SJCRH30 (cell line): ENCODE measurements around the gene CACNB2. TPM values are rescaled to one million over a fixed set of nuclear protein-coding genes. Genes with fewer than 3 reads are reported as not detected.

Experiments used
- DNase-seq, 2 experiments: peaks; one replicate each; pipeline ENCODE4 v3.0.0-alpha.2; 2015 to 2020
- H3K27ac ChIP-seq: fragments of 250-450 bp; sonication (Bioruptor Pico); 2 replicates; pipeline ENCODE4 v1.5.1; 2020; ENCODE audit warnings: mild to moderate bottlenecking, moderate library complexity
- H3K27me3 ChIP-seq: fragments of 250-450 bp; sonication (Bioruptor Pico); 2 replicates; pipeline ENCODE4 v1.5.1; 2020; ENCODE audit warnings: mild to moderate bottlenecking, moderate library complexity
- H3K36me3 ChIP-seq: fragments of 250-450 bp; sonication (Bioruptor Pico); 2 replicates; pipeline ENCODE4 v1.5.1; 2020; ENCODE audit warnings: mild to moderate bottlenecking, moderate library complexity
- H3K4me1 ChIP-seq: fragments of 250-450 bp; sonication (Bioruptor Pico); 2 replicates; pipeline ENCODE4 v1.5.1; 2020; ENCODE audit warnings: mild to moderate bottlenecking, moderate library complexity
- H3K4me3 ChIP-seq: fragments of 250-450 bp; sonication (Bioruptor Pico); 2 replicates; pipeline ENCODE4 v1.5.1; 2020; ENCODE audit warnings: mild to moderate bottlenecking, moderate library complexity
- H3K9me3 ChIP-seq: fragments of 250-450 bp; sonication (Bioruptor Pico); replicated peaks from 2 replicates; pipeline ENCODE4 v1.5.1; 2020; ENCODE audit warnings: mild to moderate bottlenecking, moderate library complexity
- total RNA-seq: library from RNA; depleted of rRNA; stranded (reverse); fragments of >200 nt; shearing (Covaris generic); gene quantifications from 2 replicates; pipeline ENCODE4 v1.2.3, GENCODE V29; 2014

CACNB2 gene
- total RNA-seq, 1 experiment from 2014 or later = 0.04 TPM

- Histone ChIP-seq H3K36me3 (no peaks in the 10 kb centered on the region), H3K27me3 (no peaks in the 10 kb centered on the region), H3K27ac (no peak overlapping the region), H3K9me3 (no peaks in the 10 kb centered on the region), H3K4me1 (no peaks in the 10 kb centered on the region), H3K4me3 (no peak overlapping the region)
- no peak for DNase-seq
Observed at GRCh38 chr10:18294633-18295032, 154.4 kb downstream of the CACNB2 start.

- Histone ChIP-seq H3K9me3 (no peaks in the 10 kb centered on the region), H3K36me3 (no peaks in the 10 kb centered on the region), H3K27me3 (no peaks in the 10 kb centered on the region), H3K4me1 (no peaks in the 10 kb centered on the region), H3K4me3 (no peak overlapping the region), H3K27ac (no peak overlapping the region)
- DNase-seq = no peak
Observed at GRCh38 chr10:18297659-18298058, 157.4 kb downstream of the CACNB2 start.

GRCh38 chr10:18298256-18298655, 158.0 kb downstream of the CACNB2 start:
- H3K27me3 ChIP-seq = no peaks in the 10 kb centered on the region
- H3K9me3 ChIP-seq = no peaks in the 10 kb centered on the region
- no peak overlapping the region for H3K4me3 ChIP-seq
- H3K36me3 ChIP-seq = no peaks in the 10 kb centered on the region
- H3K4me1 ChIP-seq = no peaks in the 10 kb centered on the region
- H3K27ac ChIP-seq = no peak overlapping the region
- no peak for DNase-seq

GRCh38 chr10:18303851-18304801, 163.9 kb downstream of the CACNB2 start:
- no peaks in the 10 kb centered on the region for H3K27me3 ChIP-seq
- H3K9me3 ChIP-seq = no peaks in the 10 kb centered on the region
- no peaks in the 10 kb centered on the region for H3K4me1 ChIP-seq
- H3K36me3 ChIP-seq = no peaks in the 10 kb centered on the region
- H3K27ac ChIP-seq = no peak overlapping the region
- DNase-seq = no peak
- H3K4me3 ChIP-seq = no peak overlapping the region

- Histone ChIP-seq H3K4me3 (no peak overlapping the region), H3K4me1 (no peaks in the 10 kb centered on the region), H3K9me3 (no peaks in the 10 kb centered on the region), H3K27ac (no peak overlapping the region), H3K36me3 (no peaks in the 10 kb centered on the region), H3K27me3 (no peaks in the 10 kb centered on the region)
- DNase-seq = no peak
Observed at GRCh38 chr10:18306031-18306430, 165.8 kb downstream of the CACNB2 start.

GRCh38 chr10:18308600-18308999, 168.4 kb downstream of the CACNB2 start:
- Histone ChIP-seq H3K27ac (no peak overlapping the region), H3K4me3 (no peak overlapping the region), H3K27me3 (no peaks in the 10 kb centered on the region), H3K9me3 (no peaks in the 10 kb centered on the region), H3K4me1 (no peaks in the 10 kb centered on the region), H3K36me3 (no peaks in the 10 kb centered on the region)
- DNase-seq = no peak

GRCh38 chr10:18310761-18311160, 170.5 kb downstream of the CACNB2 start:
- Histone ChIP-seq H3K27ac (no peak overlapping the region), H3K27me3 (no peaks in the 10 kb centered on the region), H3K36me3 (no peaks in the 10 kb centered on the region), H3K4me1 (no peaks in the 10 kb centered on the region), H3K9me3 (no peaks in the 10 kb centered on the region), H3K4me3 (no peak overlapping the region)
- no peak for DNase-seq

- no peaks in the 10 kb centered on the region for H3K27me3 ChIP-seq
- no peaks in the 10 kb centered on the region for H3K9me3 ChIP-seq
- no peaks in the 10 kb centered on the region for H3K4me1 ChIP-seq
- no peaks in the 10 kb centered on the region for H3K36me3 ChIP-seq
- DNase-seq = peak in 1 of 2 experiments; percentile 28
- no peak overlapping the region for H3K27ac ChIP-seq
- no peak overlapping the region for H3K4me3 ChIP-seq
Observed at GRCh38 chr10:18312374-18313139, 172.3 kb downstream of the CACNB2 start.

GRCh38 chr10:18313140-18313530, 172.9 kb downstream of the CACNB2 start:
- H3K9me3 ChIP-seq = no peaks in the 10 kb centered on the region
- DNase-seq = no peak
- no peak overlapping the region for H3K4me3 ChIP-seq
- H3K27ac ChIP-seq = no peak overlapping the region
- no peaks in the 10 kb centered on the region for H3K27me3 ChIP-seq
- H3K4me1 ChIP-seq = no peaks in the 10 kb centered on the region
- H3K36me3 ChIP-seq = no peaks in the 10 kb centered on the region

GRCh38 chr10:18313626-18314025, 173.4 kb downstream of the CACNB2 start:
- Histone ChIP-seq H3K36me3 (no peaks in the 10 kb centered on the region), H3K4me1 (no peaks in the 10 kb centered on the region), H3K9me3 (no peaks in the 10 kb centered on the region), H3K4me3 (no peak overlapping the region), H3K27me3 (no peaks in the 10 kb centered on the region), H3K27ac (no peak overlapping the region)
- DNase-seq = no peak

- H3K4me1 ChIP-seq = no peaks in the 10 kb centered on the region
- no peaks in the 10 kb centered on the region for H3K36me3 ChIP-seq
- no peak for DNase-seq
- no peaks in the 10 kb centered on the region for H3K27me3 ChIP-seq
- no peak overlapping the region for H3K27ac ChIP-seq
- no peak overlapping the region for H3K4me3 ChIP-seq
- H3K9me3 ChIP-seq = no peaks in the 10 kb centered on the region
Observed at GRCh38 chr10:18319628-18320027, 179.4 kb downstream of the CACNB2 start.

- no peaks in the 10 kb centered on the region for H3K4me1 ChIP-seq
- H3K4me3 ChIP-seq = no peak overlapping the region
- no peak overlapping the region for H3K27ac ChIP-seq
- no peak for DNase-seq
- H3K9me3 ChIP-seq = no peaks in the 10 kb centered on the region
- no peaks in the 10 kb centered on the region for H3K36me3 ChIP-seq
- H3K27me3 ChIP-seq = no peaks in the 10 kb centered on the region
Observed at GRCh38 chr10:18321371-18321770, 181.1 kb downstream of the CACNB2 start.

GRCh38 chr10:18323916-18324315, 183.7 kb downstream of the CACNB2 start:
- DNase-seq = no peak
- H3K9me3 ChIP-seq = no peaks in the 10 kb centered on the region
- H3K27ac ChIP-seq = no peak overlapping the region
- H3K36me3 ChIP-seq = no peaks in the 10 kb centered on the region
- H3K27me3 ChIP-seq = no peaks in the 10 kb centered on the region
- no peak overlapping the region for H3K4me3 ChIP-seq
- H3K4me1 ChIP-seq = no peaks in the 10 kb centered on the region

GRCh38 chr10:18325410-18325809, 185.2 kb downstream of the CACNB2 start:
- H3K27ac ChIP-seq = no peak overlapping the region
- no peak overlapping the region for H3K4me3 ChIP-seq
- H3K27me3 ChIP-seq = no peaks in the 10 kb centered on the region
- H3K36me3 ChIP-seq = no peaks in the 10 kb centered on the region
- H3K4me1 ChIP-seq = no peaks in the 10 kb centered on the region
- no peaks in the 10 kb centered on the region for H3K9me3 ChIP-seq
- no peak for DNase-seq

- Histone ChIP-seq H3K4me1 (no peaks in the 10 kb centered on the region), H3K9me3 (no peaks in the 10 kb centered on the region), H3K27ac (no peak overlapping the region), H3K36me3 (no peaks in the 10 kb centered on the region), H3K27me3 (no peaks in the 10 kb centered on the region), H3K4me3 (no peak overlapping the region)
- DNase-seq = no peak
Observed at GRCh38 chr10:18325889-18326531, 185.8 kb downstream of the CACNB2 start.
